ENCODE data around the gene DMKN. TPM values are rescaled to one million over a fixed set of nuclear protein-coding genes. Genes with fewer than 3 reads are reported as not detected.

The DMKN gene
- total and polyA plus RNA-seq, 12 donors, result 2.7 to 70.5 (median 19.7) TPM

GRCh38 chr19:35552534-35553384 lies 39.3 kb upstream of the DMKN start:
- intact Hi-C loops (cut with DNase I), result no loop called here
- TF ChIP-seq CTCF (IDR thresholded peaks at IDR 0.05), result no peak
- no peak for TF ChIP-seq POLR2A (IDR thresholded peaks at IDR 0.05)
- H3K36me3 ChIP-seq (replicated peaks in 1 of 2), result peaks cover 0 to 3% of the 10 kb centered on the region in 2 donors
- H3K4me3 ChIP-seq, result no peak overlapping the region
- WGBS, 4 donors, result 58 to 75% (median 68%) methylated on average over 6 to 13 of the region's 13 CpGs
- H3K4me1 ChIP-seq (replicated peaks in 1 of 2), result peaks cover 7 to 9% of the 10 kb centered on the region in 2 donors
- no peaks in the 10 kb centered on the region for H3K9me3 ChIP-seq (replicated peaks in 1 of 3)
- peak in 2 of 7 donors; percentile 20 to 23 for DNase-seq
- peak overlapping the region in 3 of 5 donors; percentile 46 to 84 (median 72) for H3K27ac ChIP-seq
- H3K27me3 ChIP-seq, result no peaks in the 10 kb centered on the region

GRCh38 chr19:35551091-35551810 lies 37.8 kb upstream of the DMKN start:
- TF ChIP-seq POLR2A (IDR thresholded peaks at IDR 0.05), result no peak
- TF ChIP-seq CTCF (IDR thresholded peaks at IDR 0.05), result no peak
- WGBS, 4 donors, result 79 to 90% (median 82%) methylated on average over 18 to 21 of the region's 21 CpGs

GRCh38 chr19:35549879-35550523 lies 36.6 kb upstream of the DMKN start:
- peak overlapping the region in 1 of 5 donors; percentile 55 for H3K27ac ChIP-seq
- no peaks in the 10 kb centered on the region for H3K9me3 ChIP-seq (replicated peaks in 1 of 3)
- peak in 2 of 7 donors; percentile 61 to 63 for DNase-seq
- H3K36me3 ChIP-seq (replicated peaks in 1 of 2), result peaks cover 0 to 9% of the 10 kb centered on the region in 2 donors
- no peaks in the 10 kb centered on the region for H3K27me3 ChIP-seq
- peaks cover 13 to 18% of the 10 kb centered on the region in 2 donors for H3K4me1 ChIP-seq (replicated peaks in 1 of 2)
- intact Hi-C loops (cut with DNase I), result loop anchor here (2.0 to 10.0 kb wide), 3 partner anchors 43 to 165 kb away; partner anchors contain the start of gene KMT2B (in 1 of the 2)
- no peak overlapping the region for H3K4me3 ChIP-seq
- 76 to 80% (median 78%) methylated on average over 6 to 15 of the region's 15 CpGs for WGBS, 4 donors
- TF ChIP-seq CTCF (IDR thresholded peaks at IDR 0.05) (no peak), POLR2A (IDR thresholded peaks at IDR 0.05) (no peak)

More at GRCh38 chr19:35551091-35551810, 37.8 kb upstream of the DMKN start:
- peaks cover 10 to 15% of the 10 kb centered on the region in 2 donors for H3K4me1 ChIP-seq (replicated peaks in 1 of 2)
- no peak overlapping the region for H3K27ac ChIP-seq
- H3K27me3 ChIP-seq, result no peaks in the 10 kb centered on the region
- no peak for DNase-seq
- no peaks in the 10 kb centered on the region for H3K9me3 ChIP-seq (replicated peaks in 1 of 3)
- intact Hi-C loops (cut with DNase I), result no loop called here
- H3K36me3 ChIP-seq (replicated peaks in 1 of 2), result peaks cover 0 to 9% of the 10 kb centered on the region in 2 donors
- no peak overlapping the region for H3K4me3 ChIP-seq

Measured in adrenal gland (tissue), 12 donors.